Activated naive CD4-positive, alpha-beta T cell treated with anti-CD3 and anti-CD28 coated beads, Interleukin-2, amount 10 ng/mL, durations not matched to agents 5 hours and 36 hours (primary cell): Measurements from ENCODE around the gene POU4F2. TPM values are rescaled to one million over a fixed set of nuclear protein-coding genes. Genes with fewer than 3 reads are reported as not detected.

ENCODE experiments used
- total RNA-seq, 2 experiments: library from RNA; stranded (reverse); gene quantifications; one replicate each; pipeline ENCODE4 v1.2.3, GENCODE V29; 2021

POU4F2 gene, protein sequence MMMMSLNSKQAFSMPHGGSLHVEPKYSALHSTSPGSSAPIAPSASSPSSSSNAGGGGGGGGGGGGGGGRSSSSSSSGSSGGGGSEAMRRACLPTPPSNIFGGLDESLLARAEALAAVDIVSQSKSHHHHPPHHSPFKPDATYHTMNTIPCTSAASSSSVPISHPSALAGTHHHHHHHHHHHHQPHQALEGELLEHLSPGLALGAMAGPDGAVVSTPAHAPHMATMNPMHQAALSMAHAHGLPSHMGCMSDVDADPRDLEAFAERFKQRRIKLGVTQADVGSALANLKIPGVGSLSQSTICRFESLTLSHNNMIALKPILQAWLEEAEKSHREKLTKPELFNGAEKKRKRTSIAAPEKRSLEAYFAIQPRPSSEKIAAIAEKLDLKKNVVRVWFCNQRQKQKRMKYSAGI
- not detected for total RNA-seq

DNA sequence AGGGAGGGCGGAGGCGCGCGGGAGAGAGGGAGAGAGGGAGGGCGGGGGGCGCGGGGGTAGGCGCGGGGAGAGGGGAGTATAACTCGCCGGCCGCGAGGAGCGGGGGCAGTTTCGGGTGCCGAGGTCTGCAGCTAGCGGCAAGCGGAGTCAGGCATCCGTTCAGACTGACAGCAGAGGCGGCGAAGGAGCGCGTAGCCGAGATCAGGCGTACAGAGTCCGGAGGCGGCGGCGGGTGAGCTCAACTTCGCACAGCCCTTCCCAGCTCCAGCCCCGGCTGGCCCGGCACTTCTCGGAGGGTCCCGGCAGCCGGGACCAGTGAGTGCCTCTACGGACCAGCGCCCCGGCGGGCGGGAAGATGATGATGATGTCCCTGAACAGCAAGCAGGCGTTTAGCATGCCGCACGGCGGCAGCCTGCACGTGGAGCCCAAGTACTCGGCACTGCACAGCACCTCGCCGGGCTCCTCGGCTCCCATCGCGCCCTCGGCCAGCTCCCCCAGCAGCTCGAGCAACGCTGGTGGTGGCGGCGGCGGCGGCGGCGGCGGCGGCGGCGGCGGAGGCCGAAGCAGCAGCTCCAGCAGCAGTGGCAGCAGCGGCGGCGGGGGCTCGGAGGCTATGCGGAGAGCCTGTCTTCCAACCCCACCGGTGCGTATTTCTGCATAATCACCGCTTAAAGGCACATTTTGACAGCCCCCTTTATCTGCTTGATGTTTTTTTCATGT is at the start of gene POU4F2:
POU4F2 (plus strand) TSS at position 108 of the 720 bp plus-strand sequence; CDS start at position 356, 248 bp downstream.

Other genes starting within 250 kb of the POU4F2 start
- gene SLC10A7, start 117.0 kb upstream of the POU4F2 start, total RNA-seq: 10 to 100 TPM; 17.0 to 18.1 TPM